Skin of body (tissue), 2 donors: ENCODE results near the gene ZFPM1. TPM values are rescaled to one million over a fixed set of nuclear protein-coding genes. Genes with fewer than 3 reads are reported as not detected.
"Not testable (repeated sequence)": the region's sequence is repeated elsewhere in the genome, so short reads cannot be mapped to it uniquely, and the experiment has no call there.

Experiments used
- DNase-seq: peaks from one replicate; lab custom pipeline; 2025; lab: John Stamatoyannopoulos, UW
- total RNA-seq: library from RNA; depleted of rRNA; stranded (reverse); fragments of >200 nt; gene quantifications from one replicate; pipeline ENCODE4 v1.2.3, GENCODE V29; 2014

The ZFPM1 gene
- total RNA-seq: 0.69 TPM

GRCh38 chr16:88453217-88453531 lies at the start of gene ZFPM1:
ZFPM1 (plus strand) TSS chr16:88453280; CDS start chr16:88453639, 359 bp downstream.
- no peak for DNase-seq

- no peak for DNase-seq
Observed at GRCh38 chr16:88403794-88404581, 49.1 kb upstream of the ZFPM1 start.

GRCh38 chr16:88404769-88405168 lies 48.3 kb upstream of the ZFPM1 start:
- no peak for DNase-seq

GRCh38 chr16:88405216-88406060 lies 47.6 kb upstream of the ZFPM1 start:
- DNase-seq: peak; percentile 92

- peak; percentile 63 for DNase-seq
Observed at GRCh38 chr16:88406096-88407041, 46.7 kb upstream of the ZFPM1 start.

- no peak for DNase-seq
Observed at GRCh38 chr16:88407042-88407420, 46.0 kb upstream of the ZFPM1 start.

GRCh38 chr16:88407807-88408206 lies 45.3 kb upstream of the ZFPM1 start:
- no peak for DNase-seq

GRCh38 chr16:88408561-88409142 lies 44.4 kb upstream of the ZFPM1 start:
- DNase-seq: no peak

- DNase-seq: no peak
Observed at GRCh38 chr16:88409296-88410065, 43.6 kb upstream of the ZFPM1 start.

GRCh38 chr16:88410297-88410968 lies 42.6 kb upstream of the ZFPM1 start:
- not testable (repeated sequence) for DNase-seq

- no peak for DNase-seq
Observed at GRCh38 chr16:88411951-88412576, 41.0 kb upstream of the ZFPM1 start.

GRCh38 chr16:88412766-88413165 lies 40.3 kb upstream of the ZFPM1 start:
- DNase-seq: no peak

GRCh38 chr16:88413231-88413630 lies 39.8 kb upstream of the ZFPM1 start:
- no peak for DNase-seq

GRCh38 chr16:88413631-88414030 lies 39.4 kb upstream of the ZFPM1 start:
- DNase-seq: no peak

GRCh38 chr16:88414521-88415380 lies 38.3 kb upstream of the ZFPM1 start:
- no peak for DNase-seq

GRCh38 chr16:88415381-88415705 lies 37.7 kb upstream of the ZFPM1 start:
- no peak for DNase-seq

GRCh38 chr16:88415713-88416323 lies 37.3 kb upstream of the ZFPM1 start:
- DNase-seq: no peak

GRCh38 chr16:88416686-88417085 lies 36.4 kb upstream of the ZFPM1 start:
- no peak for DNase-seq
